GM21619 (cell line): Measurements from ENCODE around the gene RNF14.

ENCODE experiments used
- ATAC-seq: cut with Tn5 transposase; IDR thresholded peaks from one replicate; pipeline ENCODE4 v1.9.1; 2021; ENCODE audit not compliant: unreplicated experiment

Gene RNF14

GRCh38 chr5:141973871-141974595 is 5.1 kb downstream of the RNF14 start:
- no peak for ATAC-seq

GRCh38 chr5:141976176-141976575 is 7.3 kb downstream of the RNF14 start:
- no peak for ATAC-seq

DNA sequence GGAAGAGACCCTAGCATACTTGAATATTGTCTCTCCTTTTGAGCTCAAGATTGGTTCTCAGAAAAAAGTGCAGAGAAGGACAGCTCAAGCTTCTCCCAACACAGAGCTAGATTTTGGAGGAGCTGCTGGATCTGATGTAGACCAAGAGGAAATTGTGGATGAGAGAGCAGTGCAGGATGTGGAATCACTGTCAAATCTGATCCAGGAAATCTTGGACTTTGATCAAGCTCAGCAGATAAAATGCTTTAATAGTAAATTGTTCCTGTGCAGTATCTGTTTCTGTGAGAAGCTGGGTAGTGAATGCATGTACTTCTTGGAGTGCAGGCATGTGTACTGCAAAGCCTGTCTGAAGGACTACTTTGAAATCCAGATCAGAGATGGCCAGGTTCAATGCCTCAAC is 9.5 kb downstream of the RNF14 start:
- ATAC-seq = no peak

DNA sequence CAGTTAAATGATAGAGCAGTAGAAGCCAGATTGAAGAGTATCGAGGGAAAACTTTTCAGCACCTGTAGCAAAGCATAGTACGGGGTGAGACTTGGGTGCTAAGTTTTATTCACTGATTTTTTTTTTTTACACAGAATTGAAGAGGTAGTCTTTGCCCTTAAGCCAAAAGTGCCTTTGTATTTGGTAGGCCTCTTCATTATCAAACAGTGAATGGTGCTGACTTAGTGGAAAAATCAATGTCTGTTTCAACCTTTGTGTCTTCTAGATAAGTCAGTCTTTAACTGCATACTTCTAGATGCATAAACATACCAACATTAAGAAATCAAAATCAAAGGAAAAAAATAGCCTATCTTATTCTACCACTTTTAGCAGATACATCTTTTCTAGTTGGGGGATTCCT is 13.7 kb downstream of the RNF14 start:
- ATAC-seq = no peak

GRCh38 chr5:141986072-141986471 is 17.2 kb downstream of the RNF14 start:
- no peak for ATAC-seq

GRCh38 chr5:141989720-141990119 is 20.8 kb downstream of the RNF14 start:
- no peak for ATAC-seq

DNA sequence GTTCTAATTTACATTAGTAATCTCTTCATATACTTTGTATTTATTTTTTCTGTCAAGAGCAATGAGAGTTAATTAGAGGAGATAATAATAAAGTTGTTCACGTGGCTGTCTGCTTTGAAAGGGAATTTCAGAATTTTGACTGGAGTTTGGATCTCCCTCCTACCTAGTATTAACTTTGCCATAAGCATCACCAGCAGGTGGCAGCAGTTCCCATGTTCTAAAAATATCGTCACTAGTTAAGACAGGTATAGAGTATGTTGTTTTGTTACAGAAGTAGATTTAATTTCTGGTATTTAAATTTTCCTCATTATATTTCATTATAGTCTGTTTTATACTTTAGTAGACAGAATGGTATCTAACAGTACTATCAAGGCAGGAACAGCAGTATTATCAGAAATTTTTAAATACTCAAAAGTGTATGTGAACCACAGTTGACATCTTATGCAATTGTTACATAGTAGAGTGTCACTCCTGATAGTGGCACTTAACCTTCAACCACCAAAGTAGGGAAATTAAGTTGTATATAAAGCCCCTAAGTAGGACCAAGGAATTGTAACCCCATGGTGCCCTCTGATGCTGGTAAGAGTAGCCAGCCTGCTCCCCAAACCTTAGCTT is 23.6 kb downstream of the RNF14 start:
- no peak for ATAC-seq

GRCh38 chr5:141994511-141995136 is 25.7 kb downstream of the RNF14 start:
- ATAC-seq = no peak

- ATAC-seq = no peak
These were observed 26.8 kb downstream of the RNF14 start for GRCh38 chr5:141995656-141996055.

DNA sequence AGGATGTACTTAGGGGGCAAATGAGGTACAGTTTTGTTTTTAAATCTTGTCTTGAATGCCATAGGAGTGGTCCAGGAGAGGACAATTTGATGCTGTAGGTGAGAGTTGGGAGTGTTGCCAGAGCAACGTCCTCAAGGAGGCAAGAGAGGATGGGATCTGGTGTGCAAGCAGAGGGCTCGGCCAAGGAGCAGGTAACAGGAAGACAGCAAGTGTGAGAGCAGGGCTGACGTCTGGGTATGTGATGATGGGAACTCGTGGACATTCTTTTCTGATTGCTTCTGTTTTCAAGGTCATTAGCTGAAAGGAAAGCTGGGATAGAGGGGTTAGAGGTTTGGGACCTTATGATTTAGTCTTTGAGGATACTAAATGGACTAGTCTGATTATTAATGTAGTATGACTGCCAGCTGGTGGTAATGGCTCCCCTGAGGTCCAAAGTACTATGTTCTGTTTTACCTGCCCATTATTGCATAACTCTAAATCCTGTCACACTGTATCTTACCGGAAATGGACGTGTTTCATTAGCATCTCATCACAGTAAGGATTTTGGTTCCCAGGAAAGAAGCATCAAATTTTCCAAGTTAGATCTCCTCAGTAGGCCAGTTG is 28.6 kb downstream of the RNF14 start:
- no peak for ATAC-seq

- ATAC-seq = no peak
These were observed 31.3 kb downstream of the RNF14 start for GRCh38 chr5:142000173-142000572.

- no peak for ATAC-seq
These were observed 32.0 kb downstream of the RNF14 start for GRCh38 chr5:142000704-142001484.

DNA sequence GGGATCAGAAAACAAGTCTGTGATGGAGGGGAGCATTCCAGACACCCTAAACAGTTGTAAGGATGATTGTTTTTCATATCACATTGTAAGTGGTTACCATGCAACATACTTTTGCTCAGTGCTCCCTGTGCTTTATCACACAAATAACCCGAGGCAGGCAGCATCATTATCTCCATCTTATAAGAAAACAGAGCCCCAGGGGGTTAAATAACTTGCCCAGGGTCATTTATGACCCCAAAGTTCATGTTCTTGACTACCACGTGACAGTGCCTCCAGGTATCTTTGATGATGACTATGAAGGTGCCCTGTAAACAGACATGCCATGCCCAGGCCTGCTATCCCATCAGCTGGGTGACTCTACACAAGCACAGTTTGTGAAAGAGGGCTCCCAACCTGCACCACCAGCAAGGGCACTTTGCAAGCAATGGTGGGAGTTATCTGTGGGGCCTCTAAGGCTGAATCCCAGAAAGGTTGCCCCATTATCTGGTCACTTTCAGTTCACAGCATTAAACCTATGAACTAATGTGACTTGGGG is 34.4 kb downstream of the RNF14 start:
- ATAC-seq = no peak

DNA sequence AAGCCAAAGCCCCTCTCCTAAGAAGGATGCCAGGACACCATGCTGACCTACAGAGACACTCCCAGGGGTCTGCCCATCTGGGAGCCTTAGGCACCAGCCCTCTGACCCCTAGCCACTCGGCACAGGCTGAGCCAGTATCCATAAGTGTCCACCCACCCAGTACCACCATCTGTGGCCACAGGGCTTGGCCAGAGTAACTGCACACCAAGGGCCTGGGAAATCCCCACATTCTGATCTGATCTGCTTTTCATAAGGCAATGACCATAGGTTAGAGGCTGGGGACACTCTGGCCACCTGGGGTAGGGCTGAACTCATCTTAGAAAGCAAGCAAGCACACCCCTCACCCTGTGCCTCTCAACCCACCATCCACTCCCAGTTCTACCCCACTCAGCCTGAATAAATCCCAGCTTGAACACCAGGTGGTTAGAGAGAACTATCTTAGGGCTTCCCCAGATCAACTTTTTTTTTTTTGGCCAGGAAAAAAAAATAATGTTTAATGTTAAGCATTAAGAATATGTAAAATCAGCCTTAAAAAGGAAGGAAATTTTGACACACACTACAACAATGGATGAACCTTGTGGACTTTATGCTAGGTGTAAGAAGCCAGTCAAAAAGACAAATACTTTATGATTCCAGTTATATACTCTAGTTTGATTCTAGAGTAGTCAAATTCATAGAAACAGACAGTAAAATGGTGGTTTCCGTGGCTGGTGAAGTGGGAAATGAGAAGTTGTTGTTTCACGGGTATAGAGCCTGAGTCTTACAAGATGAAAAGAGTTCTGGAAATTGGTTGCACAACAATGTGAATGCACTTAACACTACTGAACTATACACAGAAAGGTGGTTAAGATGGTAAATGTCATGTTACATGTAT is 37.7 kb downstream of the RNF14 start:
- ATAC-seq = no peak

GRCh38 chr5:142007237-142007544 is 38.3 kb downstream of the RNF14 start:
- no peak for ATAC-seq

DNA sequence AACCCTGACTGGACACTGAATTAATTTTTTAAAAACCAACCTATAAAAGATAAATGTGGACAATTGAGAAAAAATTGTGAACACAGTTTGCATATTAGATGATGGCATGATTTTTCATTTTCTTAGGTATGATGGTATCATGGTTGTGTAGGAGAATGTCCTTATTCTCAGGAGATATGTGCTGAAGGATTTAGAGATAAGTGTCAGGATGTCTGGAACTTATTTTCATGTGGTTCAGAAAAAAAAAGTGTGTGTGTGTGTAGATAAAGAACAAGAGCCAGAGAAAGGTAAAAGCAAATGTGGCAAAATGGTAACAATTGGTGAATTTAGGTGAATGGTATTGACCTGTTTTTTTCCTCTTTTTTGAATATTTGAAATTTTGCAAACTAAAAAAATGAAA is 39.9 kb downstream of the RNF14 start:
- ATAC-seq = no peak

DNA sequence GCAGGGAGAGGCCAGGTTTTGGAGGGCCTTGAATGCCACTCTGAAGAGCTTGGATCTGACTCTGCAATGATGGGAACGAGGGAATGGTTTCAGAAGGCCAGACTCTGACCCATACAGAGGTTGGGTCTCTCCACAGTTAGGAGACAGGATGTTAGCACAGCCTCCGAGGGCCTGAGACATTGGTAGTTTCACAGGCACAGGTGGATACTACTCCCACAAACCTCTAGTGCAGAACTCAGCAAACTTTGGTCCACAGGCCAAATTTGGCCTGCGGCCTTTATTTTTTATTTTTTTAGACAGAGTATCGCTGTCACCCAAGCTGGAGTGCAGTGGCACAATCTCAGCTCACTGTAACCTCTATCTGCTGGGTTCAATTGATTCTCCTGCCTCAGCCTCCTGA is 41.0 kb downstream of the RNF14 start:
- no peak for ATAC-seq

DNA sequence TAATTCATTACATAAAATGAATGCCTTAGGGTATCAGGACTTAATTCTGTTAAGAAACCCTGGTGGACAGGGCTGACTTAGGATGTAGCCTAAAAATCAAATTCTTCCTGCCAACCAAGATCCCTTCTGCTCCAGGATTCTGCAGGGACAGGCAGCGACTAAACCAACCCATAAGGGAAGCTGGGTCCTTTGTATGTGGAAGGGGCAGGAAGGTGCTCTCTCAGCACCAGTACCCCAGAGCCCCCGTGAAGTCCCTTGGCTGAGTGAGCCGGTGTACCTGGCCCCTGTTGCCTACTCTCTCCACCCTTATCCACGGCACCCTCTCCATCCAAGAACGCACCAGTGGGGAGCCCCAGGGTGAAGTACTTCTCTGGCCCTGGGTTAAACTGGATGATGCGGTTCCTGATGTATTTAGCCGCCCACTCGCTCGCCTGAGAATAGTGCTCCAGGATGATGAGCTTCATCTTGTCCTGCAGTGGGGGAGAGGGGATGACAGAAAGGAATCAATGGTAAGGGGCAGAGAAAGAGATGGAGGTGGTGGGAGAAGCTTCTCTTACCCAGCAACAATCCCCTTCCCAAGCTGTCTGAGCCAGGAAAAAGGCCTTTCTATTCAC is 42.8 kb downstream of the RNF14 start:
- no peak for ATAC-seq

GRCh38 chr5:142012186-142012785 is 43.4 kb downstream of the RNF14 start:
- ATAC-seq = no peak
